GM19351 (cell line): ENCODE measurements around the gene ABI3BP.
A peak's percentile ranks its signal among the peaks of the same experiment; 100 is the strongest.

Experiments used
- ATAC-seq: cut with Tn5 transposase; IDR thresholded peaks from one replicate; pipeline ENCODE4 v1.9.1; 2021; ENCODE audit warnings: mild to moderate bottlenecking, moderate library complexity; ENCODE audit not compliant: unreplicated experiment

Gene ABI3BP

DNA sequence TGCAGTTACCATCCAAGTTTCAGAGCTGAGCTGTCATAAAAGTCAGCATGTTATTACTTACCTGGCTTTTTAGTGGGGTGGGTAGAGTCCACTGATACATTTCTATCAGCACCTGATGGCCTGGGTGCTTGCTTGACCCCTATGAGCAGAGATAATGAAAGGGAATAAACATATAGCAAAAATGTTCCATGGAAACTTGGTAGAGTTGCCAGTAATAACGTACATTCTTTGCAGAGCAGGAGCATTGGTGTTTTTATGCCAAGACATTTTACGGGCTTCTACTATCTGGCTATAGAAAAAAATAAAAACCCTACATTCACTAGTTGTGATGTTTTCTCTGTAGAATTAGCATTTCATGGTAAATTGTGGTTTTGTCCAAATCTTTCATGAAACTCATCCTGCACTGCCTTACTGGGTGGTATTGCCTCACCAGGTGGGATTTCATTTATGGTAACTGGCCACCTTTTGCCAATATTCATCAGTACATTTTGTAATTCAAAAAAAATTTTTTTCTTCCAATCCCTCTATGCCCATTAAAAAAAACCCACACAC is 213.1 kb downstream of the ABI3BP start:
- no peak for ATAC-seq

DNA sequence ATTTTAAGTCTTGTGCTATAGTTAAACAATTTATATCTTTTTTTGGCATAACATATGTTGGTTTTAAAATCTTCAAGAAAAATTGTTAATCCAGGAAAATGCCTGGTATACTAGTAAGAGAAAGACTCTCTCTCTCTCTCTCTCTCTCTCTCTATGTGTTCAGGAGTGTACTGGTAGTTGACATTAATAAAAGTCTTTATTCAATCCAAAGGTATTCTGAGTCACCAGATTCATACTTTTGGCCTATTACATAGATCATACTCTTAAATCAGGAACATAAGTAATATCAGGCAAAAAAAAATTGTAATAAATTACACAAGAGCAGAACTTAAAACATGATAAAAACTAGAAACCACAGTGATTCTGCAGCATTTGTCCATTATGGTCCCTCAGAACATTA is 213.7 kb downstream of the ABI3BP start:
- ATAC-seq = no peak

DNA sequence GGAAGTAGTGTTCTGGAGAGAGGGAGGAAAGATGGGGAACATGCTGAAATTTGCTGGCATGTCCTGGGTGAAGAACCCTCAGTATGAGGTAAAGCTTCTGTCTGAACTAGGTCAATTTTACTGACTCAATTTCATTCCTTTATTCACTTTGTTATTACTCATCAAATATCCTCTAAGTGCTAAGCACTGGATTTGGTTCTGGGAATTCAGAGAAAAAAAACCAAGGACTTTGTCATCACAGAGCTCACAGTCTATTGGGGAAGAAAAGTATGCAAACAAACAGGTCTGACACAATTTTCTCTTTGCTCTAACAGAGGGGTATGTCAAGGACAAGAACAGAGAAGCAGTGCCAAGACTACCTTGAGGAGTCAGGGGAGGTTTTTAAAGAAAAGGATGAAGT is 215.9 kb downstream of the ABI3BP start:
- no peak for ATAC-seq

- peak; percentile 57 for ATAC-seq
Observed at GRCh38 chr3:100776746-100777145, 216.5 kb downstream of the ABI3BP start.

DNA sequence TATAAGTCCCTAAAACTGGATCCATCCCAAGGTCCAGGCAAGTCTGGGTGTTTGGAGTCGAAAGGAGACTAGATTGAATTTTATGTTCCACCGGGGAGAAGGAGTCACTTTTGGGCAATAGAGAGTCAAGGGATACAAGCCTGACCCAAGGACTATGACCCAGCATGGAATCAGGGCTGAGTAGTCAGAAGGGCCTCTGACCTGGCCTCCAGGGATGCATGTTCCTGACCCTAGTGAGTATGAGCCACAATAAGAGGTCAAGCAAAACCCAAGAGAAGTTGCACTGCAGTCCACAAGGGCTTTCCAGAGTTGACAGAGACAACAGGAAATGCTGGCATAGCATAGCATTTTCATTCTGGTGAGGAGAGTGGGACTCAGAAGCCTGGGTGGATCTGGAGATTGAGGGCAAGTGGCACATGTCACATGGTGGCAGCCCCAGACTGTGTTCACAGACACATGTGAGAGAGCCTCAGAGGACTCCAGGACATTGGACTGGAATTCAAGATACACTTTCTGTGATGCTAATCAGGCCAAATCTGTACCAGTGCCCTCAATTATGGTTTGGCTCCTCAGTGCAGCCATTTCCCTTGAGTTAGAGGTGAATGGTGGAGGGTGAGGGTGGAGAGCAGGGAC is 217.0 kb downstream of the ABI3BP start:
- ATAC-seq = no peak

DNA sequence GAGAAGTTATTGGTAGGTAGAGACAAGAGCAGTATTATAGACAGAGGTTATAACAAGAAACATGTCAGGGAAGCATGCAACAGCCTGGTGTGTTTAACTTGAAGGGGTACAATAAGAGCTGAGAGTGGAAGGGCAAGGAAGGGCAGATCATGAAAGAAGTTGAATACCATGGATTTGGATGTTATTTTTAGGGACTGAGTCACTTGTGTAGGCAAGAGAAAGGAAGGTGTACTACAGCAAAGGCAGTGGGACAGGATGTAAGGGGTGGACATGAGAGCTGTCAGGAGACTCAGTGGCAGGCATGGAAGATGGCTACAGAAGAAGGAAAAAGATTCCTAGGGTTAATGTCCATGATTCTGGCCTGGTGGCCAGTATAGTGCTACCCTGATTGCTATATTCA is 217.6 kb downstream of the ABI3BP start:
- ATAC-seq = no peak

DNA sequence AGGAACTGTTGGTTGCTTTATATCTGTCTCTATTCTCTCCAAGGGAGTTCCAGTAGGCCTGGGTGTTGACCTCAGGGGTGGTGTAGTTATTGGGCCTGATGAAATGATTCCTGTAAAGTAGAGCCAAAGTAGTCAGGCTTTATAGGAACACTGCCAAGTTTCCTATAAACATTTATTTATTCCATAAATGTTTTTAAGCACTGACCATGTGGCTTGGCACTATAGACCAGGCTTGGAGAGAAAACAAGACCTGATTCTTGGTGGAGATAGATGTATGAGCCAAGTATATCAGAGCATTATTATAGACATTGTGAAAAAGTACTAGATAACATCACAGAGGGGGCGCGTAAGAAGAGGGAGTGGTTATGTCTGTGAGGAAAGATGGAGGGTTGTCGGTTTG is 218.0 kb downstream of the ABI3BP start:
- ATAC-seq = no peak

- no peak for ATAC-seq
Observed at GRCh38 chr3:100769693-100770092, 223.5 kb downstream of the ABI3BP start.

DNA sequence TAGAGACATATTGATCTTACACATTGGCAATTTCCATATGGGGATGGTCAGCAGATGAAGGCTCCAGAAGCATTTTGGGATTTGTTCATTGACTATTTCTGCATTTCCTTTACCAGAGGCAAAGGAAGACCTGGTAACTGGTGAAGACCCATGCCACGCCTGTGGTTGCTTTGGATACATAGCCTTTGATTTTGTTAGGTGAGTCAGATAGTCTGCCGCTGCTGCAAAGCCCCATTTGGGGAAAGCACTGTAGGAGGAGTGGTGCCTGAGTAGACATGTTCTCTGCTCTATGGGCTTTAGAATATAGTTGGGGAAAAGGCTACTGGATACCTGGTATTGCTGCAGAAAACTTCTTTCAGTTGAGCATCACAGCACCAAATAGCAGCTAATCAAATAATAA is 227.2 kb downstream of the ABI3BP start:
- no peak for ATAC-seq

DNA sequence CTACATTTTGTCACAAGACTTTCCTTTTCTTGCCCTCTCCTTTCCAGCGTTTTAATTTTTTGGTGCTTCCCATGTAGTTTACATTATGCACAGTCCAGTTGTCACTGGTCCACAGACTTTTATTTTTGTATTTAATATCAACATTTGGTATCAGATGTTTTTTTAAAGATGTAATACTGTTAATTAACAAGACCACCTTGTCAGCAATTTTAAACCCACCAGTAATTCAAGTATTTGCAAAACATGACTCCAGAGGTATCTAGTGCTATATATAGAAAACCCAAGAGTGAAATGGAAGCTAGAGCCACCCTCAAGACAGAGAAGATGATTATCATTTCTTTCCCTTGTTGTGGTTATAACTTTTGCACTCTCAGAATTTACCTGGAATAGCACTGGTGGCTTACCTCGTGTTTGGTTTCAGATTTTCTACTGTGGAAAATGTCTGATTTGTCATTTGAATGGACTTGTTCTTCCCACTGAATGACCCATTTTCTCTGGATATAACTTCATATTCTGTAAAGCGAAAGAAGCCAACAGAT is 227.7 kb downstream of the ABI3BP start:
- no peak for ATAC-seq

- no peak for ATAC-seq
Observed at GRCh38 chr3:100761951-100762350, 231.3 kb downstream of the ABI3BP start.

DNA sequence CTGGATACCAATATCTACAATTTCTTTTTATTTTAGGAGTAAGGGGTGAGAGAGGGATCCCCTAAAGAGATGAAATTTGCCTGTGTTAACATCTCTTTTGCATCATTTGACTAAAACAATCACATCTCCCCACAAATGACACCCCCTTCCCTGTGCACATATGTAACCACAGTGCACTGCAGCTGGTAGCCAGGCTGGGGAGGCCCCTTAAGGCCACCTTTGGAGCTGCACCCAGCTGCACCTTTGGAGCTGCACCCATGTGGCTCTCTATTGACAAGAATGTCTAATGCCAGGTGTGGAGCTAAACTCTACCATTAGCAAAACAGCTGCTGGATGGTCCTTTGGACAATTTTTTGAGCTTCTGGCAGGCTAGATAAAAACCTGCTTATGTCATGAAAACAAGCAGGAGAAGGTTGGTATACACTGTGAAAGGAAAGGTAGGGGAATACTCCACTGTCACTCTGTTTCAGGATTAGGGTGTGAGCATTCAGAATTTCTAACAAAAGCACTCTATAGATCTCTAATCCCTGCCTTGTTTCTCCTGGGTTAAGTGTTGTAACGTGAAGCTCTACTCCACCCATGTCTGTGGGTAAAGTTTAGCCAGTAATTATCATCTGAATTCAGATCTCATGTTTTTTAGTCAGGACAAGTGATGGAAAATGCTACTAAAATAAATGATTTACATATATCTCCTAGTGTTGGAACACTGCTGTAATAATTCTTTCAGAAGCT is 231.8 kb downstream of the ABI3BP start:
- peak; percentile 89 for ATAC-seq

GRCh38 chr3:100760377-100760776 is 232.8 kb downstream of the ABI3BP start:
- ATAC-seq = no peak

GRCh38 chr3:100759950-100760349 is 233.3 kb downstream of the ABI3BP start:
- no peak for ATAC-seq

GRCh38 chr3:100759159-100759558 is 234.1 kb downstream of the ABI3BP start:
- ATAC-seq = no peak

DNA sequence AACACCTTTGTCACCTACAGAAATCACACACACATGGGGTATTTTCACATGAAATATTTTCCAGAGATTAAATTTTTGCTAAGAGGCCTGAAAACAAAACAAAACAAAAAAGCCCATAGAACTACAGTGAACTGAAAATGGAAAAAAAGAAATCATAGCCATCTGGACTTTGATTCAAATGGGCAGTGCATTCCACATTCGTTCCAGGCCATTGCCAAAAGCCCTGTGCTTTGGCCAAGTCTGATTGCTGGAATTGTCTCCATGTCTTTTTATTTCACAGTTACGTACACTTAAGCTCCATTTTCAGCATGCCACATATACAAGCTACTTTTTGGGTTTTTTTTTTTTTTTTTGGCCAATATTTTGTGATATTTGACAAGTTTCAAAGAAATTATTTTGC is 236.8 kb downstream of the ABI3BP start:
- no peak for ATAC-seq

- no peak for ATAC-seq
Observed at GRCh38 chr3:100754563-100755334, 238.5 kb downstream of the ABI3BP start.

DNA sequence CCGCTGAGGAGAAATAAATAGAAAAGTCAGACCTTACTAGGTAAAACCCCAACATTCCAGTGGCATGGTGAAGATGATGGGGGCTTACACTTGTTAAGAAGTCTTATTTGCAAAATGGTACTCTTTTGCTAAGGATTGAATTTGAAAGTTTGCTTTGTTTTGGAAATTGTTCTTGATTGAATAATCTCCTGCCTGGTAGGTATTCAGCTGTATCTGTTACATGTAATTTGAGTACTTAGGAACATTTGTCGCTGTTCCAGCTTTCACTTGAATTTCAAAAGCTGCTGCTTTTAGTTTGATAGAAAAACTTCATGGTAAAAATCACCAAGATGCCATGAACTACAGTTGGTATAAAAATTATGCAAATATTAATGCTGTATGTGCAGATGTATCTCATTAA is 239.4 kb downstream of the ABI3BP start:
- ATAC-seq = no peak

- no peak for ATAC-seq
Observed at GRCh38 chr3:100748967-100749366, 244.3 kb downstream of the ABI3BP start.

GRCh38 chr3:100748220-100748619 is 245.0 kb downstream of the ABI3BP start:
- ATAC-seq = no peak

- ATAC-seq = no peak
Observed at GRCh38 chr3:100746092-100746491, 247.1 kb downstream of the ABI3BP start.
